ENCODE data around the gene PIANP. TPM values are rescaled to one million over a fixed set of nuclear protein-coding genes. Genes with fewer than 3 reads are reported as not detected.
"Not testable (repeated sequence)": the region's sequence is repeated elsewhere in the genome, so short reads cannot be mapped to it uniquely, and the experiment has no call there.

PIANP gene, protein sequence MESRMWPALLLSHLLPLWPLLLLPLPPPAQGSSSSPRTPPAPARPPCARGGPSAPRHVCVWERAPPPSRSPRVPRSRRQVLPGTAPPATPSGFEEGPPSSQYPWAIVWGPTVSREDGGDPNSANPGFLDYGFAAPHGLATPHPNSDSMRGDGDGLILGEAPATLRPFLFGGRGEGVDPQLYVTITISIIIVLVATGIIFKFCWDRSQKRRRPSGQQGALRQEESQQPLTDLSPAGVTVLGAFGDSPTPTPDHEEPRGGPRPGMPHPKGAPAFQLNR
- under 1 TPM in 2 of 4 donors, not detected in 2; 0.11 to 0.19 TPM for total RNA-seq

DNA sequence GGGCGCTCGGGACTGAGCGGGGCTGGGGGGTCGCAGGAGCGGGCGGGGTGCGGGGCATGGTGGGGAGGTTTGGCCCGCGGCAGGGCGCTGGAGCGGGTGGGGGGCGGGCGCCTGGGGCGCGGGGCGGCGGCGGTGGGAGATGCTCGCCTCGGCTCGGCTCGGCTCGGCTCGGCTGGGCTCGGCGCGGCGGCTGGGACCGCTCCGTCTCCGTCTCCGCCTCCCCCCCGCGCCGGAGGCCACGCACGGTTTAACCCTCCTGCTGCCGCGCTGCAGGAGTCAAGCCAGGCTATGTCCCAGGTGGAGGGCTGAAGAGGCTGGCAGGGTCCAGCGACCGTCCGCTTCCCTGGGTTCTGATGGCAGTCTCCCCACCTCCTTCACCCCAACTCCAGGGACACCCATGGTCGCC lies at the start of gene PIANP:
PIANP (minus strand) TSS at position 170 of the 406 bp plus-strand sequence. CDS start 2,754 bp downstream, outside the sequence.
- 0% methylated on average over 1 to 4 of the region's 43 CpGs for WGBS, 2 donors

DNA sequence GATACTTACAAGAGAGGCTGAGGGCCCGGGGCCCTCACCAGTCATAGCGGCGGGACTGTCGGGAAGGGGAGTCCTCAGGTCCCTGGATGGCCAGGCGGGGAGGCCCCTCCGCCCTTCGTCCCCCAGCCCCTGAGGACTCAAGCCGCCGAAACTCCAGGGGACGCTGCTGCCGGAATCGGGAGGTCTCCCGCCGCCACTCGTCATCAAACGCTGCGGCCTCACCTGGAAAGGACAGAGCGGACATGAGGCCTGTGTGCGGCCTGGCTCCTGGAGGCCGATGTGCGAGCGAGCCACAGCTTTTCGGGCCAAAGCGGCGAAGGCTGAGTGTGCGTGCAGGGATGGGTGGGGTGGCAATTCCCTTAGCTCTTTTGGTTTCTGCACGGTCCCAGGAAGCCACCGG lies 48.1 kb upstream of the PIANP start:
- intact Hi-C loops (cut with DNase I): no loop called here
- no peak for DNase-seq
- Histone ChIP-seq H3K27ac (no peak overlapping the region), H3K4me1 (peaks cover 12 to 36% (median 13%) of the 10 kb centered on the region in 3 donors), H3K27me3 (no peaks in the 10 kb centered on the region), H3K9me3 (no peaks in the 10 kb centered on the region), H3K4me3 (no peak overlapping the region), H3K36me3 (peaks cover 18 to 59% (median 33%) of the 10 kb centered on the region in 3 donors)
- TF ChIP-seq, protein P1, sequence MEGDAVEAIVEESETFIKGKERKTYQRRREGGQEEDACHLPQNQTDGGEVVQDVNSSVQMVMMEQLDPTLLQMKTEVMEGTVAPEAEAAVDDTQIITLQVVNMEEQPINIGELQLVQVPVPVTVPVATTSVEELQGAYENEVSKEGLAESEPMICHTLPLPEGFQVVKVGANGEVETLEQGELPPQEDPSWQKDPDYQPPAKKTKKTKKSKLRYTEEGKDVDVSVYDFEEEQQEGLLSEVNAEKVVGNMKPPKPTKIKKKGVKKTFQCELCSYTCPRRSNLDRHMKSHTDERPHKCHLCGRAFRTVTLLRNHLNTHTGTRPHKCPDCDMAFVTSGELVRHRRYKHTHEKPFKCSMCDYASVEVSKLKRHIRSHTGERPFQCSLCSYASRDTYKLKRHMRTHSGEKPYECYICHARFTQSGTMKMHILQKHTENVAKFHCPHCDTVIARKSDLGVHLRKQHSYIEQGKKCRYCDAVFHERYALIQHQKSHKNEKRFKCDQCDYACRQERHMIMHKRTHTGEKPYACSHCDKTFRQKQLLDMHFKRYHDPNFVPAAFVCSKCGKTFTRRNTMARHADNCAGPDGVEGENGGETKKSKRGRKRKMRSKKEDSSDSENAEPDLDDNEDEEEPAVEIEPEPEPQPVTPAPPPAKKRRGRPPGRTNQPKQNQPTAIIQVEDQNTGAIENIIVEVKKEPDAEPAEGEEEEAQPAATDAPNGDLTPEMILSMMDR (IDR thresholded peaks at IDR 0.05): no peak
- TF ChIP-seq POLR2A (IDR thresholded peaks at IDR 0.05): no peak
- 80 to 83% methylated on average over 2 to 3 of the region's 28 CpGs for WGBS, 2 donors

More for the DNA sequence above, at the start of gene PIANP:
- intact Hi-C loops (cut with DNase I): no loop called here
- Histone ChIP-seq H3K4me3 (peak within 1 kb of the TSS; percentile 15 to 68 (median 44)), H3K9me3 (no peaks in the 10 kb centered on the region), H3K27ac (no peak within 1 kb of the TSS), H3K27me3 (peaks cover 5 to 98% (median 21%) of the 10 kb centered on the region in 4 donors), H3K4me1 (peaks cover 11 to 18% (median 15%) of the 10 kb centered on the region in 3 donors), H3K36me3 (no peaks in the 10 kb centered on the region)
- TF ChIP-seq POLR2A (IDR thresholded peaks at IDR 0.05): no peak
- TF ChIP-seq, protein P1 (IDR thresholded peaks at IDR 0.05): no peak
- no peak for DNase-seq

DNA sequence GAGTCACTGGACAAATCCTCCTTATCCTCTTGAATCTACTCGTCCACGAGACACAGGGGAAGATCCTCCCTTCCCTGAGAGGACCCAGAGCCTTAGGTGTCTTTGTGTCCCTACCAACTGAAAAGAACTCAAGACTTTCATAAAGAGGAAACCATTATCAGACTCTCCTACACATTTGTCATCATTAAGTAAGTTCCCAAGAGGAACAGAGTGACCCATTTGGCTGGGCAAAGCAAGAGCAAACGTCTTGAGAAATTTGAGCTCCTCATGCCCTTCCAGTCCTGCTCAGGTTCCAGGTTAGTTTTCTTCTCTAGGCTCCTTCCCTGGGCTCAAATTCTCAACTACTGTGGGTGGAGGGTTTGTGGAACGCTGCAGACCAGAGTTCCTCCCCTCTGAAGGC lies 46.6 kb upstream of the PIANP start:
- Histone ChIP-seq H3K4me3 (no peak overlapping the region), H3K9me3 (no peaks in the 10 kb centered on the region), H3K27me3 (no peaks in the 10 kb centered on the region), H3K27ac (no peak overlapping the region), H3K4me1 (peaks cover 8 to 29% (median 10%) of the 10 kb centered on the region in 3 donors), H3K36me3 (peaks cover 18 to 59% (median 33%) of the 10 kb centered on the region in 3 donors)
- intact Hi-C loops (cut with DNase I): no loop called here
- DNase-seq: no peak
- WGBS, 2 donors: 58 to 63% methylated on average over 3 to 4 of the region's 4 CpGs
- TF ChIP-seq, protein P1 (IDR thresholded peaks at IDR 0.05): no peak
- no peak for TF ChIP-seq POLR2A (IDR thresholded peaks at IDR 0.05)

DNA sequence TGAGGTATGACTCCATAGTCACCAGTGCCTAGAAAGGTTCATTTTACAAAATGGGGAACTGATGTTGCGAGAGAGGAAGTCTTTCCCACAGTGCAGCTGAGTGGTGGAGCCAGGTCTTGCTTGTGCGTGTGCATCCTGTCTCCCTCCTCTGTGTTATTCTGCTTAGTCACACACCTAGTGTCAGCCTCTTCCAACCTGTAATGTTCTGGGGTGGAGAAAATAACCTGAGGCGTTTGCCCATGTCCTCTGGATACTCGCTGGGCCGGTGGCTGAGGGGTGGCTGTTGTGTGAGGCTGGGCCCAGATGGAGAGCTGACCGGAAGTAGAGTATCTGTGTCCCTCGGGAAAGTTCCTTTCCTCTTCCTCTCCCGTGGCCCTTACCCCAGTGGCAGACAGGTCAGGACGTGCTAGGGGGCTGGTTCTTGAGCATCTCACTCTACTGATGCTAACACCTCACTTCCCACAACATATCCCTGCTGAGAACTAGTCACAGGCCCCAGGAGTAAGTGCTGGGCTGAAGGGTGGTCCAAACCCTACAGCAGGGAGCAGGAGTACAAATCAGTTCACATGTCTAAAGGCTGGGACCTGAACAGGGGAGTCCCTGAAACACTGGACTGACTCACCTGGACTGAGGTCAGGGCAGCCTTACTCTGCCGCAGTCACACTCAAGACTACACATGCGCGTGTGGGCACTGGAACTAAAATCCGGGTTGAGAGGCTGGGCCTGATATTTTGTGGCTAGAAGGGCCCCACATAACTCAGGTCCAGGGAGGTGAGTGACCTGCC lies 45.3 kb upstream of the PIANP start:
- peak overlapping the region; percentile 38 to 64 (median 47) for H3K27ac ChIP-seq
- DNase-seq: no peak

DNA sequence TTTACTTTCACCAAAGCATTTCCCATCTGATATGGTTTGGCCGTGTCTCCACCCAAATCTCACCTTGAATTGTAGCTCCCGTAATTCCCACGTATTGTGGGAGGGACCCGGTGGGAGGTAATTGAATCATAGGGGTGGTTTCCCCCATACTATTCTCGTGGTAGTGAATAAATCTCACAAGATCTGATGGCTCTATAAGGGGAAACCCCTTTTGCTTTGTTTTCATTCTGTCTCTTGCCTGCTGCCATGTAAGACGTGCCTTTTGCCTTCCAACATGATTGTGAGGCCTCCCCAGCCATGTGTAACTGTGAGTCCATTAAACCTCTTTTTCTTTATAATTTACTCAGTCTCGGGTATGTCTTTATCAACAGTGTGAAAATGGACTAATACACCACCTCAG lies 42.7 kb upstream of the PIANP start:
- H3K36me3 ChIP-seq: peaks cover 8 to 23% (median 16%) of the 10 kb centered on the region in 3 donors
- H3K27ac ChIP-seq; H3K4me3 ChIP-seq; H3K9me3 ChIP-seq; H3K4me1 ChIP-seq; intact Hi-C loops (cut with DNase I); H3K27me3 ChIP-seq; DNase-seq: not testable (repeated sequence)
- WGBS, 2 donors: 45 to 50% methylated on average over 7 of the region's 7 CpGs

More for the DNA sequence above, 45.3 kb upstream of the PIANP start:
- TF ChIP-seq POLR2A (IDR thresholded peaks at IDR 0.05): no peak
- TF ChIP-seq, protein P1 (IDR thresholded peaks at IDR 0.05): no peak
- H3K9me3 ChIP-seq: no peaks in the 10 kb centered on the region
- H3K36me3 ChIP-seq: peaks cover 18 to 49% (median 33%) of the 10 kb centered on the region in 3 donors
- intact Hi-C loops (cut with DNase I): no loop called here
- peaks cover 0 to 16% (median 0%) of the 10 kb centered on the region in 3 donors for H3K4me1 ChIP-seq
- H3K4me3 ChIP-seq: no peak overlapping the region
- 17 to 49% methylated on average over 4 to 9 of the region's 13 CpGs for WGBS, 2 donors
- no peaks in the 10 kb centered on the region for H3K27me3 ChIP-seq
